Stimulated activated CD4-positive, alpha-beta T cell treated with anti-CD3 and anti-CD28 coated beads, Interleukin-15, amount 100 ng/mL, for 1 hour (primary cell): Measurements from ENCODE around the gene DGKH.
A peak's percentile ranks its signal among the peaks of the same experiment; 100 is the strongest.
"Not testable (repeated sequence)": the region's sequence is repeated elsewhere in the genome, so short reads cannot be mapped to it uniquely, and the experiment has no call there.

ENCODE experiments used
- DNase-seq, 2 donors: peaks; one replicate each; pipeline ENCODE4 v3.0.0-alpha.2; 2020; ENCODE audit warnings: low read depth in 1 of 2, low spot score in 1 of 2

The DGKH gene

DNA sequence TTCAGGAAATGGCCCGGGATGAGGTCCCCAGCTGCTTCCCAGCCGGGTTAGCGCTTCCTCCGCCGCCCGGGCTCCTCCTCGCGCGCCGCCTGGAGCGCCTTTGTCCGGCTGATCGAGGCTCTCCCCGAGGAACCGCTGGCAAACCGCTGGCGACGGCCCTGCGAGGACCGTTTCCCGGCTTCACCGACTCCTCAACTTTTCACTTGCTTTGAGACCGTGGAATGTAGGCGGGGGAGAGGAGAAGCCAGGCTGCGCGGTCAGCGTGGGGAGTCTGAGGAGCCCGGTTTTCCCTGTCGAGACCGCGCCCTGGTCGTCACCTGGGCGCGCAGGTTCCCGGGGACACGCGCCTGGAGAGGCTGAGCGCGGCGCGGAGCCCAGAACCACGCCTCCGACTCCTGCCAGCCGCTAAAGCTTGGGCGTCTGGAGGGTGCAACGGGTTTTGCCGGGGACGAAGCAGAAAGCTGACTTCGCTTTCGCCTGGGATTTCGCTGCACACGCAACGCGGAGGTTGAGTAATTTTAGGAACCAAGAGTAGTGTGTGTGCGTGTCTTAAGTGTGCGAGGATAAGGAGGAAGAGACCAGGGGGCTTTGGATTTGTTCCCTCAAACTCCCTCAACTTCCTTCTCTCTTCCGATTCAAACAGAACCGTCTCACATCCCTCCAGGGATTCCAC, 7.3 kb upstream of the DGKH start:
- DNase-seq: no peak

DNA sequence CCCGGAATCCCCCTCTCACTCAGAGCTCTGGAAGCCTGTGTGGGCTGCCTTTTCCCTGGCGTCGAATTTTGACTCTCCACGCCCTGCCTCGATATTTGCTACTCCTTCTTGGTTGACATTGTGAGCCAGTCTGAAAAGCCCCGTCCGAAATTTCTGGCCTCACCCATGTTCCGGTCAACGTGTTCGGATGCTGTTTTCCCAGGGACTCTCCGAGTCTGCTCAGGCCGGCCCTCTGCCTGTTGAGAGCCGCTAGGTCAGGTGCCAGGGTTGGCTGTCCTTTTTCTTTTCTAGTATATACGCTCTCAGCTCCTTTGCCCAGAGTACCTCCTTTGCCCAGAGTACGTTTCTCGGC, 6.8 kb upstream of the DGKH start:
- DNase-seq: no peak

DNA sequence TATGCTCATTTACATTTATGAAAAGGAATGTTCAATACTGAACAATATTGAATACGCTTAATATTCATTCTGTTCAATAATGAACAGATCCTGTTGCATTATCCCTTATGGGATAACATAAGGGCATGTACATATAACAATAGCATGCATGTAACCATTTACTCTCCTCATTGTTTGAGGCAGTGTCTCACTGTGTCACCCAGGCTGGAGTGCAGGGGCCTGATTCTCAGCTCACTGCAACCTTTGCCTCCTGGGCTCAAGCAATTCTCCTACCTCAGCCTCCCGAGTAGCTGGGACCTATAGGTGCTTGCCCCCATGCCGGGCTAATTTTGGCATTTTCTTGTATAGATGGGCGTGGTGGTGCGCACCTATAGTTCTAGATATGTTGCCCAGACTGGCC, 4.8 kb upstream of the DGKH start:
- no peak for DNase-seq

GRCh38 chr13:42046448-42046847, 2.0 kb upstream of the DGKH start:
- no peak for DNase-seq

GRCh38 chr13:42047561-42048341, 697 bp upstream of the DGKH start:
- DNase-seq: peak in 1 of 2 donors; percentile 24

GRCh38 chr13:42048684-42049453, 421 bp downstream of the DGKH start:
- DNase-seq: peak; percentile 36 to 48

GRCh38 chr13:42049454-42049813, 986 bp downstream of the DGKH start:
- DNase-seq: no peak

GRCh38 chr13:42054798-42055499, 6.5 kb downstream of the DGKH start:
- DNase-seq: no peak

- DNase-seq: no peak
These were observed 7.1 kb downstream of the DGKH start for GRCh38 chr13:42055500-42056085.

GRCh38 chr13:42056146-42056545, 7.7 kb downstream of the DGKH start:
- DNase-seq: no peak

- no peak for DNase-seq
These were observed 8.1 kb downstream of the DGKH start for GRCh38 chr13:42056583-42056982.

DNA sequence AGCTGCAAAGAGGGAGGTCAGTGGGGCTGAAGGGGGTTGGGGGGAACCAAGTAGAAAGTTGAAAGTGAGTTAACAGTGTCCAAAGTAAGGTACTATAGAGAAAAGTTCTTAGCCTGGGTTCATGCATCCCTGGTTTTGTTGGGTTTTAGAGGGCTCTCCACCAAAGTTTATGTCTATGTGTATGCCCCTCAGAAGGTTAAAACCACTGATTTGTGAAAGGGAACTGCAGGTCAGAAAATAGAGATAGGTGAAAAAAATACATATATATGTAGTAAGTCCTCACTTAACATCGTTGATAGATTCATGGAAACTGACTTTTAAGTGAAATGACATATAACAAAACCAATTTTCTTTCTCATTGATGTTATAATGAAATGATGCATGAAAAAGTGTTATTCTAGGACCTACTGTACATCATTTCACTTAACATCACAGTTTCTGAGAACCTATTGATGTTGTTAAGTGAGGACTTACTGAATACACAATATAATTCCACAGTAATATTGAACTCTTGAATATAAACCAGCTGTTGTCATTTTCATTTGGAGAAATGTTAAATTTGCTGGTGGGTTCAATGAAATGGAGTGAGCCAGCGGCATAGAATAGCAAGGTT, 9.6 kb downstream of the DGKH start:
- DNase-seq: no peak

GRCh38 chr13:42061943-42062342, 13.5 kb downstream of the DGKH start:
- DNase-seq: no peak

- DNase-seq: no peak
These were observed 14.7 kb downstream of the DGKH start for GRCh38 chr13:42063105-42063504.

- DNase-seq: no peak
These were observed 15.8 kb downstream of the DGKH start for GRCh38 chr13:42064259-42064658.

GRCh38 chr13:42064966-42065365, 16.5 kb downstream of the DGKH start:
- DNase-seq: no peak

GRCh38 chr13:42065414-42065813, 17.0 kb downstream of the DGKH start:
- DNase-seq: no peak

DNA sequence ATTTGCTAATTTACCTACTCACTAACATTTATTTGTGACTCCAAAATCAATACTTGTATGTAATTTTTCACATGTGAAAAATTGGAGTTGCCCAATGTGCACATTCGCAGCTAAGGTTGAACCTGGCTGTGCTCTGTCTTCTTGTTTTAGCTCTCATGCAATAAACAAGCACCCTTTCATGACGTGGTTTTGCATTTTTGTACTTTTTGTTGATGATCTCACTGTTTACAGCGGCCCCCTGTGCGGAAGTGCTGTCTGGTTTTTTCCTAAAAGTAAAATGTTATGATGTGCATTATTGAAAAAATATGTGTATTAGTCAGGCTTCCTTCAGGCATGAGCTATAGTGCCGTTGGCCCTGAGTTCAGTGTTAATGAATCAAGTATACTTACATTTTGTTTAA, 18.1 kb downstream of the DGKH start:
- DNase-seq: no peak

GRCh38 chr13:42068886-42069285, 20.4 kb downstream of the DGKH start:
- DNase-seq: no peak

GRCh38 chr13:42070599-42070998, 22.2 kb downstream of the DGKH start:
- DNase-seq: not testable (repeated sequence)

GRCh38 chr13:42071179-42071578, 22.7 kb downstream of the DGKH start:
- DNase-seq: not testable (repeated sequence)
